K562 (cell line): ENCODE data around the gene GLYAT. TPM values are rescaled to one million over a fixed set of nuclear protein-coding genes. Genes with fewer than 3 reads are reported as not detected.

ENCODE experiments used
- FOS ChIP-seq: IDR thresholded peaks from 3 replicates; pipeline ENCODE4 v1.6.1; 2011; ENCODE audit not compliant: insufficient read length; ENCODE audit errors: extremely low read depth
- HDAC1 ChIP-seq, 2 experiments: fragments of 450-650 bp; IDR thresholded peaks; 2 replicates each; pipeline ENCODE4 v1.6.1; 2016 to 2017; ENCODE audit warnings: inconsistent platforms in 1 of 2, mild to moderate bottlenecking in 1 of 2, moderate library complexity in 1 of 2
- HIVEP1 ChIP-seq: fragments of 250-450 bp; sonication (Bioruptor Pico); IDR thresholded peaks from 2 replicates; pipeline ENCODE4 v1.4.0; 2020; ENCODE audit warnings: mild to moderate bottlenecking
- LARP7 ChIP-seq: fragments of 450-650 bp; IDR thresholded peaks from 2 replicates; pipeline ENCODE4 v1.6.1; 2016
- MYC ChIP-seq, 2 experiments: fragments of 250-450 bp in 1 of 2; sonication (Bioruptor Pico) in 1 of 2; IDR thresholded peaks; 2 replicates each; pipeline versions ENCODE4 v1.5.1 to v1.6.1; 2012 to 2021; ENCODE audit warnings: low read depth in 2 of 2, borderline replicate concordance in 1 of 2, improper control_type of control experiment in 1 of 2, low read length in 1 of 2, mild to moderate bottlenecking in 1 of 2, moderate library complexity in 1 of 2
- NFE2L1 ChIP-seq: fragments of 450-650 bp; IDR thresholded peaks from 2 replicates; pipeline ENCODE4 v1.6.1; 2016; ENCODE audit warnings: missing genetic modification characterization, low read depth, mild to moderate bottlenecking, missing compliant biosample characterization, moderate library complexity, borderline replicate concordance
- PHB ChIP-seq: fragments of 250-450 bp; sonication (Bioruptor Pico); IDR thresholded peaks from 2 replicates; pipeline ENCODE4 v1.5.0; 2021
- PHF8 ChIP-seq: fragments of 200-600 bp; sonication (generic); IDR thresholded peaks from 2 replicates; pipeline ENCODE4 v1.6.1; 2012; ENCODE audit warnings: mixed run types, mild to moderate bottlenecking, inconsistent platforms, low read length, moderate library complexity, borderline replicate concordance
- POLR2A ChIP-seq: fragments of 450-650 bp; conservative IDR thresholded peaks from 2 replicates; pipeline ENCODE4 v1.6.1; 2016
- RB1 ChIP-seq: fragments of 450-650 bp; IDR thresholded peaks from 2 replicates; pipeline ENCODE4 v1.6.1; 2017; ENCODE audit warnings: low read depth, mild to moderate bottlenecking
- RNF2 ChIP-seq: sonication (generic); IDR thresholded peaks from 2 replicates; pipeline ENCODE4 v1.6.1; 2016
- SIRT6 ChIP-seq: IDR thresholded peaks from one replicate; pipeline ENCODE4 v1.6.1; 2012; ENCODE audit warnings: low read depth, mild to moderate bottlenecking, control low read depth, inconsistent platforms, low read length, moderate library complexity
- SREBF1 ChIP-seq: fragments of 150-350 bp; IDR thresholded peaks from 2 replicates; pipeline ENCODE4 v1.6.1; 2014; ENCODE audit warnings: antibody characterized with exemption, low read depth, low read length, borderline replicate concordance
- TAL1 ChIP-seq: fragments of 450-650 bp; IDR thresholded peaks from 2 replicates; pipeline ENCODE4 v1.6.1; 2016; ENCODE audit warnings: mild to moderate bottlenecking
- ZBTB12 ChIP-seq: fragments of 250-450 bp; sonication (Bioruptor Pico); IDR thresholded peaks from 2 replicates; pipeline ENCODE4 v1.4.0; 2020
- ZBTB17 ChIP-seq: fragments of 450-650 bp; formaldehyde crosslinking; IDR thresholded peaks from 2 replicates; pipeline ENCODE4 v1.4.0; 2020; ENCODE audit warnings: mild to moderate bottlenecking
- ZBTB2 ChIP-seq: fragments of 450-650 bp; IDR thresholded peaks from 2 replicates; pipeline ENCODE4 v1.6.1; 2016; ENCODE audit warnings: antibody characterized with exemption
- ZBTB7A ChIP-seq: IDR thresholded peaks from 2 replicates; pipeline ENCODE4 v1.6.1; 2011; ENCODE audit warnings: low read depth, mild to moderate bottlenecking, low read length, moderate library complexity, borderline replicate concordance; ENCODE audit not compliant: control insufficient read depth
- ZNF224 ChIP-seq: sonication (generic); formaldehyde crosslinking; IDR thresholded peaks from 2 replicates; pipeline ENCODE4 v1.8.0; 2022; ENCODE audit warnings: mild to moderate bottlenecking, missing genetic modification reagents
- ZNF239 ChIP-seq: fragments of 250-450 bp; sonication (Bioruptor Pico); IDR thresholded peaks from 2 replicates; pipeline ENCODE4 v1.4.0; 2020; ENCODE audit warnings: mild to moderate bottlenecking
- ZNF384 ChIP-seq: IDR thresholded peaks from 2 replicates; pipeline ENCODE4 v1.6.1; 2012; ENCODE audit warnings: low read depth, low read length, improper control_type of control experiment
- ZNF431 ChIP-seq: sonication (generic); formaldehyde crosslinking; IDR thresholded peaks from 2 replicates; pipeline ENCODE4 v1.8.0; 2022; ENCODE audit warnings: mild to moderate bottlenecking, missing genetic modification reagents
- ZNF644 ChIP-seq: fragments of 200-800 bp; sonication (Bioruptor generic); IDR thresholded peaks from 2 replicates; pipeline ENCODE4 v1.6.1; 2016; ENCODE audit warnings: low read depth, missing genetic modification characterization, missing compliant biosample characterization
- polyA plus RNA-seq, 8 experiments: library from polyadenylated mRNA; depleted of rRNA in 4 of 8; stranded (reverse) in 5 of 8; unstranded in 3 of 8; fragments of >200 nt; fragmentation: Nextera tagmentation in 2 of 8; fragmentation: Illumina TruSeq in 1 of 8; extraction: Ambion mirVana in 2 of 8; extraction: Trizol in 1 of 8; gene quantifications; 2 replicates each; pipeline versions ENCODE4 v1.2.1 to v1.2.3, GENCODE V29; 2011 to 2014; ENCODE audit warnings: inconsistent platforms in 1 of 8, missing spikeins in 1 of 8
- total RNA-seq, 7 experiments: library from RNA; depleted of rRNA in 6 of 7; stranded (reverse); fragments of >200 nt in 6 of 7; fragmentation: Illumina TruSeq in 2 of 7; extraction: Trizol in 2 of 7; gene quantifications; 2 replicates each; pipeline versions ENCODE4 v1.2.1 to v1.2.3, GENCODE V29; 2011 to 2021; ENCODE audit warnings: low replicate concordance in 1 of 7
- TF ChIP-seq, protein P1 (sequence below), 2 experiments: fragments of 450-650 bp; IDR thresholded peaks; 2 replicates each; pipeline ENCODE4 v1.6.1; 2016
- TF ChIP-seq, protein P2 (sequence below): sonication (generic); IDR thresholded peaks from 2 replicates; pipeline ENCODE4 v1.6.1; 2016

The GLYAT gene
- total and polyA plus RNA-seq, 9 of the 15 experiments (the other 6 are each of a cell fraction or from before 2014, with no cell fraction given) = not detected

- TF ChIP-seq ZBTB17 (CRISPR knock-in tag) = no peak; the same call in 1 of the 2 replicates
- peak; percentile 72 for TF ChIP-seq TAL1
- no peak for TF ChIP-seq ZNF224 (CRISPR knock-in tag)
- no peak for TF ChIP-seq HIVEP1 (CRISPR knock-in tag)
- TF ChIP-seq ZBTB2 = peak; percentile 44; the same call in 1 of the 2 replicates
- TF ChIP-seq RNF2 = peak; percentile 65
- TF ChIP-seq ZNF431 (CRISPR knock-in tag) = peak; percentile 73; the same call in 1 of the 2 replicates
- TF ChIP-seq, protein P1, sequence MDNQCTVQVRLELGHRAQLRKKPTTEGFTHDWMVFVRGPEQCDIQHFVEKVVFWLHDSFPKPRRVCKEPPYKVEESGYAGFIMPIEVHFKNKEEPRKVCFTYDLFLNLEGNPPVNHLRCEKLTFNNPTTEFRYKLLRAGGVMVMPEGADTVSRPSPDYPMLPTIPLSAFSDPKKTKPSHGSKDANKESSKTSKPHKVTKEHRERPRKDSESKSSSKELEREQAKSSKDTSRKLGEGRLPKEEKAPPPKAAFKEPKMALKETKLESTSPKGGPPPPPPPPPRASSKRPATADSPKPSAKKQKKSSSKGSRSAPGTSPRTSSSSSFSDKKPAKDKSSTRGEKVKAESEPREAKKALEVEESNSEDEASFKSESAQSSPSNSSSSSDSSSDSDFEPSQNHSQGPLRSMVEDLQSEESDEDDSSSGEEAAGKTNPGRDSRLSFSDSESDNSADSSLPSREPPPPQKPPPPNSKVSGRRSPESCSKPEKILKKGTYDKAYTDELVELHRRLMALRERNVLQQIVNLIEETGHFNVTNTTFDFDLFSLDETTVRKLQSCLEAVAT (IDR thresholded peaks at IDR 0.05) = no peak
- TF ChIP-seq, protein P2, sequence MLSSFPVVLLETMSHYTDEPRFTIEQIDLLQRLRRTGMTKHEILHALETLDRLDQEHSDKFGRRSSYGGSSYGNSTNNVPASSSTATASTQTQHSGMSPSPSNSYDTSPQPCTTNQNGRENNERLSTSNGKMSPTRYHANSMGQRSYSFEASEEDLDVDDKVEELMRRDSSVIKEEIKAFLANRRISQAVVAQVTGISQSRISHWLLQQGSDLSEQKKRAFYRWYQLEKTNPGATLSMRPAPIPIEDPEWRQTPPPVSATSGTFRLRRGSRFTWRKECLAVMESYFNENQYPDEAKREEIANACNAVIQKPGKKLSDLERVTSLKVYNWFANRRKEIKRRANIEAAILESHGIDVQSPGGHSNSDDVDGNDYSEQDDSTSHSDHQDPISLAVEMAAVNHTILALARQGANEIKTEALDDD = peak; percentile 36; the same call in 1 of the 2 replicates
- TF ChIP-seq ZBTB12 (CRISPR knock-in tag) = no peak
- no peak for TF ChIP-seq RB1
- no peak for TF ChIP-seq LARP7
- TF ChIP-seq PHB (CRISPR knock-in tag) = no peak
- no peak for TF ChIP-seq SIRT6
- no peak for TF ChIP-seq FOS
- no peak for TF ChIP-seq ZBTB7A
- TF ChIP-seq POLR2A = no peak
- TF ChIP-seq ZNF644 (tag) = peak; percentile 45
- TF ChIP-seq SREBF1 = no peak
- peak; percentile 98 for TF ChIP-seq ZNF384
- peak in 1 of 2 experiments; percentile 93; a peak in 2 of 4 replicates for TF ChIP-seq HDAC1 (IDR thresholded peaks at IDR 0.05)
- no peak for TF ChIP-seq PHF8
- TF ChIP-seq ZNF239 (CRISPR knock-in tag) = no peak
- no peak for TF ChIP-seq NFE2L1 (tag)
- TF ChIP-seq MYC (IDR thresholded peaks at IDR 0.05; ENCODE audit: low read depth, low read length) = peak; percentile 57; the same call in 1 of the 2 replicates
- TF ChIP-seq MYC (CRISPR knock-in tag; IDR thresholded peaks at IDR 0.05; ENCODE audit: borderline replicate concordance, low read depth) = no peak
Measured at GRCh38 chr11:58745705-58746364, 14.1 kb upstream of the GLYAT start (continued).
